Ovary (tissue), 9 donors: ENCODE measurements around the gene CCDC80. TPM values are rescaled to one million over a fixed set of nuclear protein-coding genes. Genes with fewer than 3 reads are reported as not detected.
A peak's percentile ranks its signal among the peaks of the same experiment; 100 is the strongest.

Experiments
- DNase-seq, 5 donors: peaks; one replicate each; pipeline ENCODE4 v3.0.0-alpha.2; 2019 to 2020
- H3K27ac ChIP-seq, 2 donors: fragments of 200-600 bp; one replicate each; pipeline versions ENCODE4 v1.5.1 to v1.8.0; 2019 to 2022
- H3K27me3 ChIP-seq: fragments of 200-600 bp; one replicate; pipeline ENCODE4 v1.8.0; 2022
- H3K36me3 ChIP-seq: fragments of 200-600 bp; sonication (generic); one replicate; pipeline ENCODE4 v1.5.1; 2019
- H3K4me1 ChIP-seq: one replicate; pipeline ENCODE4 v1.8.1; 2013; ENCODE audit warnings: mild to moderate bottlenecking, moderate library complexity; ENCODE audit not compliant: insufficient read depth
- H3K4me3 ChIP-seq: fragments of 200-600 bp; sonication (generic); one replicate; pipeline ENCODE4 v1.5.1; 2017
- H3K9me3 ChIP-seq, 2 donors: fragments of 200-600 bp in 1 of 2; sonication (generic) in 1 of 2; one replicate each; pipeline versions ENCODE4 v1.5.1 to v1.8.1; 2013 to 2019; ENCODE audit warnings: mild to moderate bottlenecking in 1 of 2, moderate library complexity in 1 of 2
- CTCF ChIP-seq, 3 donors: fragments of 450-650 bp in 2 of 3; fragments of 200-600 bp in 1 of 3; IDR thresholded peaks; one replicate each; pipeline versions ENCODE4 v1.5.1 to v1.8.0; 2016 to 2022; ENCODE audit warnings: antibody characterized with exemption in 3 of 3, mild to moderate bottlenecking in 1 of 3
- EP300 ChIP-seq: sonication (generic); formaldehyde crosslinking; IDR thresholded peaks from one replicate; pipeline ENCODE4 v1.6.1; 2017; ENCODE audit warnings: antibody characterized with exemption
- POLR2A ChIP-seq: fragments of 450-650 bp; IDR thresholded peaks from one replicate; pipeline ENCODE4 v1.6.1; 2017; ENCODE audit warnings: antibody characterized with exemption, mild to moderate bottlenecking, moderate library complexity
- WGBS, 3 donors: extraction: QIAGEN DNeasy Blood & Tissue Kit in 1 of 3; methylation state at CpG; one replicate each; pipeline versions ENCODE4 v1.1.5 to v1.1.7; 2013 to 2017; 5-methylcytosine and 5-hydroxymethylcytosine counted together
- intact Hi-C, 4 donors: fragments of 100-400 bp; cut with DNase I; formaldehyde crosslinking; loops; one replicate each; pipeline versions ENCODE4 v1.11.0 to v1.15.1; 2022 to 2023
- polyA plus RNA-seq, 2 donors: library from polyadenylated mRNA; stranded (reverse); fragments of 200-250 nt in 1 of 2; fragments of 350-450 nt in 1 of 2; fragmentation: Illumina TruSeq in 1 of 2; extraction: RNeasy Lipid Tissue Mini Kit (QIAGEN cat#74804) in 1 of 2; gene quantifications; one replicate each; pipeline ENCODE4 v1.2.3, GENCODE V29; 2013 to 2014
- total RNA-seq, 7 donors: library from RNA; depleted of rRNA in 2 of 7; stranded (reverse); fragments of >200 nt in 2 of 7; fragmentation: NEBNext Ultra II Directional in 3 of 7; extraction: Animal tissue kit (Norgen Biotek cat#: 25700) in 3 of 7; gene quantifications; one replicate each; pipeline versions ENCODE4 v1.1.0 to v1.2.4, GENCODE V29; 2016 to 2023
- donor health status: DM: no; HTN: no; CAD: no; lungs with moderate emphysema.
- donor health status: DM: no; HTN: no; CAD: no.
- donor health status: Bipolar disorder and iron deficiency.
- donor health status: DM: yes; HTN: yes; CAD: no.
- donor health status: DM: no; HTN: no; CAD: no.
- donor health status: DM: yes; HTN: yes; CAD: no.

Gene CCDC80
- total and polyA plus RNA-seq, 9 donors = 13.2 to 539 (median 92.2) TPM

- Histone ChIP-seq H3K27ac (no peak overlapping the region), H3K27me3 (no peaks in the 10 kb centered on the region), H3K4me1 (peaks cover 14% of the 10 kb centered on the region), H3K36me3 (no peaks in the 10 kb centered on the region), H3K9me3 (no peaks in the 10 kb centered on the region), H3K4me3 (no peak overlapping the region)
- peak; percentile 61 to 83 (median 67) for DNase-seq
- TF ChIP-seq EP300 (no peak), CTCF (IDR thresholded peaks at IDR 0.05) (no peak), POLR2A (no peak)
- 13 to 30% (median 15%) methylated on average over 7 of the region's 7 CpGs for WGBS, 3 donors
- intact Hi-C loops = no loop called here
These were observed 11.5 kb downstream of the CCDC80 start for GRCh38 chr3:112629425-112629824.

- H3K27ac ChIP-seq = no peak overlapping the region
- no peak for TF ChIP-seq EP300
- TF ChIP-seq CTCF (IDR thresholded peaks at IDR 0.05) = no peak
- TF ChIP-seq POLR2A = no peak
- no peaks in the 10 kb centered on the region for H3K9me3 ChIP-seq
- H3K27me3 ChIP-seq = no peaks in the 10 kb centered on the region
- no peak for DNase-seq
- intact Hi-C loops = no loop called here
- WGBS, 3 donors = 18 to 22% (median 19%) methylated on average over 1 of the region's 1 CpG
- H3K36me3 ChIP-seq = no peaks in the 10 kb centered on the region
- no peak overlapping the region for H3K4me3 ChIP-seq
- H3K4me1 ChIP-seq = peaks cover 7% of the 10 kb centered on the region
These were observed 12.9 kb downstream of the CCDC80 start for GRCh38 chr3:112627919-112628466.

DNA sequence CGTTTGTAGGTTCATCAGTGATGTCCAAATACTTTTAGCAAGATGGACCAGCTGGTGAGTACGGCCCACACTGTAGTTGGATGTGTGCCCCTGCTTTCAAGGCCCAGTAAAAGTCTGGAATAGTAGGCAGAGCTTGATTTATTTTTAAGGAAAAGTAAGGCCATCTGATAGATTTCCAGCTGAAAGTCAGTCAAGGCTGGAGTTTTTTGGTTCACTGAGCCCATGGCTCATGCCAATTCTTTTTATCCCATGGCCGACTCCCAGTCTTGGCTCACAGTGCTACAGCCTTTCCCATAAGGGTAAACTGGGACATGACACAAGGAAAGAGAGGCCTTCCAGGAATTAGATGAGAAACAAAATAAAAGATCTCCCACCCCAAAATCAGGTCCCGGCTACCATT is 13.5 kb downstream of the CCDC80 start:
- no peak for TF ChIP-seq CTCF (IDR thresholded peaks at IDR 0.05)
- no peak for TF ChIP-seq EP300
- no peak for TF ChIP-seq POLR2A
- H3K9me3 ChIP-seq = no peaks in the 10 kb centered on the region
- no peaks in the 10 kb centered on the region for H3K27me3 ChIP-seq
- H3K27ac ChIP-seq = no peak overlapping the region
- H3K4me3 ChIP-seq = no peak overlapping the region
- WGBS, 3 donors = 5 to 6% (median 6%) methylated on average over 4 of the region's 4 CpGs
- H3K4me1 ChIP-seq = peaks cover 7% of the 10 kb centered on the region
- peak in 4 of 5 donors; percentile 28 to 65 (median 34) for DNase-seq
- intact Hi-C loops = no loop called here
- H3K36me3 ChIP-seq = no peaks in the 10 kb centered on the region

DNA sequence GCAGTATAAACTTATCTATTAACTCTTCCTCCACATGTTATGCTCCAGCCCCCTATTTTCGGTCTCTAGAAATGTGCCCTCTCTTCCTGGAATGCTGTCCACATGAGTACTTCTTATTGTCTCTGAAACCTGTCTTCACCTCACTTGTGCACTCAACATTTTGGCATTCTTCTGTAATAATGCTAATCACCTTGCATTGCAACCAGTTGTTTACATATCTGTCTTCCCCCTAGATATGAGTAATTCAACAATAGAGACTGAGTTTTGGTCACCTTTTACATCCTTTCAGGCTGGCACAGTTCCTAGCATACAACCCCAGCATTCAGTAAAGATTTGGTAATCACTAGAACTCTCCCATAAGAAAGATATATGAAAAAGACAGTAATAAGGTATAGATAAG is 17.2 kb downstream of the CCDC80 start:
- Histone ChIP-seq H3K4me1 (peaks cover 12% of the 10 kb centered on the region), H3K36me3 (no peaks in the 10 kb centered on the region), H3K4me3 (no peak overlapping the region), H3K27me3 (no peaks in the 10 kb centered on the region), H3K9me3 (no peaks in the 10 kb centered on the region), H3K27ac (no peak overlapping the region)
- TF ChIP-seq EP300 (no peak), CTCF (IDR thresholded peaks at IDR 0.05) (no peak), POLR2A (no peak)
- no peak for DNase-seq
- 91 to 97% (median 92%) methylated on average over 1 of the region's 1 CpG for WGBS, 3 donors
- intact Hi-C loops = no loop called here
